ENCODE results near the gene LEPROT.

The LEPROT gene

DNA sequence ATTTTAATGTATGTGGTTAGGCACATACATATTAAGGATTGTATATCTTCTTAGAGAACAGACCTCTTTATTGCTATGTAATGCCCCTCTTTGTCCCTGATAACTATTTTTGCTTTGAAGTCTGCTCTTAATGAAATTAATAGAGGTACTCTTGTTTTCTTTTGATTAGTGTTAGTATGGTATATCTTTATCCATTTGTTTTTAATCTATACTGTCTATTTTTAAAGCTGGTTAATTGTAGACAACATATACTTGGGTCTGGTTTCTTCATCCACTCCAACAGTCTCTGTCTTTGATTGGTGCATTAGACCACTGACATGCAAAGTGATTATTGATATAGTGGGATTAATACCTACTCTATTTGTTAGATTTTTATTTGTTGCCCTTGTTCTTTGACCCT is 36.0 kb downstream of the LEPROT start:
- Histone ChIP-seq H3K4me3 (ENCODE audit: insufficient read depth in 1 of 2, low read depth in 1 of 2, low read length in 2 of 2) (no peak overlapping the region), H3K27me3 (ENCODE audit: control insufficient read depth in 1 of 2, insufficient read depth in 1 of 2, low read length in 2 of 2) (no peaks in the 10 kb centered on the region), H4K91ac (ENCODE audit: low read length) (no peak overlapping the region), H3K4ac (ENCODE audit: low read depth in 1 of 2, low read length in 2 of 2) (no peak overlapping the region), H3K36me3 (ENCODE audit: control insufficient read depth in 1 of 2, insufficient read depth in 2 of 2, low read depth in 1 of 2, low read length in 2 of 2) (no peaks in the 10 kb centered on the region), H2BK12ac (ENCODE audit: low read length in 2 of 2) (no peak overlapping the region), H3K23ac (ENCODE audit: low read length in 2 of 2) (no peak overlapping the region), H3K4me1 (ENCODE audit: control insufficient read depth, insufficient read depth, low read depth, low read length) (peaks cover 2% of the 10 kb centered on the region), H3K9me3 (ENCODE audit: control insufficient read depth, low read length) (peaks cover 4% of the 10 kb centered on the region), H3K4me2 (ENCODE audit: low read length, poor library complexity, severe bottlenecking) (no peak overlapping the region), H2AK5ac (ENCODE audit: low read length, severe bottlenecking) (no peak overlapping the region), H2BK5ac (ENCODE audit: low read depth, low read length, poor library complexity, severe bottlenecking) (no peak overlapping the region), H2BK120ac (ENCODE audit: low read depth, low read length) (no peak overlapping the region), H3K27ac (ENCODE audit: low read length, poor library complexity, severe bottlenecking) (no peak overlapping the region), H3K9ac (ENCODE audit: low read length) (no peak overlapping the region), H4K8ac (ENCODE audit: low read length) (no peak overlapping the region), H3K14ac (ENCODE audit: low read length in 2 of 2) (no peak overlapping the region), H2BK15ac (ENCODE audit: low read depth, poor library complexity, severe bottlenecking) (no peak overlapping the region), H2AFZ (ENCODE audit: low read depth, low read length) (no peak overlapping the region), H3K18ac (ENCODE audit: low read depth in 1 of 2, low read length in 2 of 2) (no peak overlapping the region), H3K79me1 (replicated peaks; ENCODE audit: low read length, poor library complexity, severe bottlenecking) (peaks cover 8% of the 10 kb centered on the region)
- DNase-seq, result no peak

DNA sequence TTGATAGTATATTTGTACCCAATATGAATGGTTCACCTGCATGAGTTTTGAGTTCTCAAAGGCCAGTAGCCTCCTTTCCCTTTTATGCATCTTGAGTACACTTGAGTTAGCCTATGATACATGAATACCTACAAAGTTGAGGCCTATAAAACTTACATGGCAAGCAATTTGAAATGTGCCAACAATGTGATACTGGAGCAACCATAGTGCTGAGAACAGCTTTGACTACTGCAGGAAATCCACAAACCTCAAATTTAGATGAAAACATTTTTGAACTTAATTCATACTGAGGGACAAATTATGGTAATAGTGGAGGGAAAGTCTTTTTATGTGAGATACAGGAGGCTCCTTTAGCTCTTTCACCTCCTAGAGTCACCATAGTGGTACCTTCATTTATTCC is 37.4 kb downstream of the LEPROT start:
- Histone ChIP-seq H2BK5ac (ENCODE audit: low read depth, low read length, poor library complexity, severe bottlenecking) (no peak overlapping the region), H3K9me3 (ENCODE audit: control insufficient read depth, low read length) (peaks cover 4% of the 10 kb centered on the region), H3K4me2 (ENCODE audit: low read length, poor library complexity, severe bottlenecking) (no peak overlapping the region), H3K23ac (ENCODE audit: low read length in 2 of 2) (no peak overlapping the region), H2AK5ac (ENCODE audit: low read length, severe bottlenecking) (no peak overlapping the region), H3K79me1 (replicated peaks; ENCODE audit: low read length, poor library complexity, severe bottlenecking) (peaks cover 12% of the 10 kb centered on the region), H4K91ac (ENCODE audit: low read length) (no peak overlapping the region), H3K36me3 (ENCODE audit: control insufficient read depth in 1 of 2, insufficient read depth in 2 of 2, low read depth in 1 of 2, low read length in 2 of 2) (no peaks in the 10 kb centered on the region), H3K14ac (ENCODE audit: low read length in 2 of 2) (no peak overlapping the region), H2BK15ac (ENCODE audit: low read depth, poor library complexity, severe bottlenecking) (no peak overlapping the region), H2BK12ac (ENCODE audit: low read length in 2 of 2) (no peak overlapping the region), H3K27me3 (ENCODE audit: control insufficient read depth in 1 of 2, insufficient read depth in 1 of 2, low read length in 2 of 2) (no peaks in the 10 kb centered on the region), H3K4me1 (ENCODE audit: control insufficient read depth, insufficient read depth, low read depth, low read length) (peaks cover 2% of the 10 kb centered on the region), H3K27ac (ENCODE audit: low read length, poor library complexity, severe bottlenecking) (no peak overlapping the region), H3K18ac (ENCODE audit: low read depth in 1 of 2, low read length in 2 of 2) (no peak overlapping the region), H4K8ac (ENCODE audit: low read length) (no peak overlapping the region), H2BK120ac (ENCODE audit: low read depth, low read length) (no peak overlapping the region), H3K4ac (ENCODE audit: low read depth in 1 of 2, low read length in 2 of 2) (no peak overlapping the region), H3K4me3 (ENCODE audit: insufficient read depth in 1 of 2, low read depth in 1 of 2, low read length in 2 of 2) (no peak overlapping the region), H2AFZ (ENCODE audit: low read depth, low read length) (no peak overlapping the region), H3K9ac (ENCODE audit: low read length) (no peak overlapping the region)
- no peak for DNase-seq

DNA sequence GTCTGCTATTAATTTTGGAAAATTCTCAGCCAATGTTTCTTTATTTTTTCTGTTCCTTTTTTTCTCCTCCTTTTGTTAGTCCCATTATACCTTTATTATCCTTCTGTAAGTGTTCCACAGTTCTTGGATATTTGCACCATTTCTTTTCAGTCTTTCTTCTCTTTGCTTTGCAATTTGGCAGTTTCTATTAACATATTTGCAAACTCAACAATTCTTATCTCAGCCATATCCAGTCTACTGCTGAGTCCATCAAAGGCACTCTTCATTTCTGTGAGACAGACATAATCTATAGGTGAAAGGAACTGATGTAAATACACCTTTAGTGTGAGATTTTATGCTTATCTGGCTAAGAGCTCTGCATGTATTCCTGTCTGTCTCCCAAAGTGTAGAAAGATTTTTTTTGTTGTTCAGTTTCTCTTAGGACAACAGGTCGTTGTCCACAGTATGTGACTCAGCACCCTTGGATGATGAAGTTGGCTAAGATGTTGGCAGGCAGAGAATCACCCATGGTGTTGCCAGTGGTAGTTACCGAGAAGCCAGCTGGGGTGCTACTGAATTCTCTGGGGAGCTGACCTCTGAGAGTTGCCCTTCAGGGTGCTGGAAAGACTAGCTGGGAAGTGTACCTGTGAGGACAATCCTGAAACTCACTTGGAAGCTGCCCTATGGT is 38.4 kb downstream of the LEPROT start:
- Histone ChIP-seq H3K4me3 (ENCODE audit: insufficient read depth in 1 of 2, low read depth in 1 of 2, low read length in 2 of 2) (no peak overlapping the region), H4K91ac (ENCODE audit: low read length) (no peak overlapping the region), H3K4ac (ENCODE audit: low read depth in 1 of 2, low read length in 2 of 2) (no peak overlapping the region), H3K9me3 (ENCODE audit: control insufficient read depth, low read length) (peaks cover 4% of the 10 kb centered on the region), H3K27ac (ENCODE audit: low read length, poor library complexity, severe bottlenecking) (no peak overlapping the region), H3K9ac (ENCODE audit: low read length) (no peak overlapping the region), H3K14ac (ENCODE audit: low read length in 2 of 2) (no peak overlapping the region), H3K36me3 (ENCODE audit: control insufficient read depth in 1 of 2, insufficient read depth in 2 of 2, low read depth in 1 of 2, low read length in 2 of 2) (no peaks in the 10 kb centered on the region), H2BK15ac (ENCODE audit: low read depth, poor library complexity, severe bottlenecking) (no peak overlapping the region), H2AK5ac (ENCODE audit: low read length, severe bottlenecking) (no peak overlapping the region), H2BK120ac (ENCODE audit: low read depth, low read length) (no peak overlapping the region), H2BK12ac (ENCODE audit: low read length in 2 of 2) (peak overlapping the region in 1 of 2 experiments; percentile 8), H3K4me1 (ENCODE audit: control insufficient read depth, insufficient read depth, low read depth, low read length) (peaks cover 2% of the 10 kb centered on the region), H2AFZ (ENCODE audit: low read depth, low read length) (no peak overlapping the region), H3K23ac (ENCODE audit: low read length in 2 of 2) (no peak overlapping the region), H3K79me1 (replicated peaks; ENCODE audit: low read length, poor library complexity, severe bottlenecking) (peaks cover 12% of the 10 kb centered on the region), H4K8ac (ENCODE audit: low read length) (no peak overlapping the region), H3K4me2 (ENCODE audit: low read length, poor library complexity, severe bottlenecking) (no peak overlapping the region), H2BK5ac (ENCODE audit: low read depth, low read length, poor library complexity, severe bottlenecking) (no peak overlapping the region), H3K18ac (ENCODE audit: low read depth in 1 of 2, low read length in 2 of 2) (peak overlapping the region in 1 of 2 experiments; percentile 31), H3K27me3 (ENCODE audit: control insufficient read depth in 1 of 2, insufficient read depth in 1 of 2, low read length in 2 of 2) (no peaks in the 10 kb centered on the region)
- no peak for DNase-seq
- WGBS, result 84% methylated on average over 2 of the region's 2 CpGs

DNA sequence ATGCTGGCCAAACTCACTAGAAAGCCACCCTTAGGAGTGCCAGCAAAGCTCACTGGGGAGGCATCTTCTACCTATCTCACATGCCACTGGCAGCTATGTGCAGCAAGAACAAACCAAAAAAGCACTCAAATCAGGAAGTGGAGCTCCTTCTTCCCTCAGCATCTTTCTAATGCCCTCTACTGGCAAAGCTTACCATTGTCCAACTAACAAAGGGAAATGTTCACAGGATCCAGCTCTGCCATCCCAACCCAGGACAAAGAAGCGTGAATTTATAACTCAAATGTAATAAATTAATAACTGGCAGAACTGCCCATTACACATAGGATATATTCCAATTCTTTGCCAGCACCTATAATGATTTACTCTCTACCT is 38.9 kb downstream of the LEPROT start:
- Histone ChIP-seq H3K36me3 (ENCODE audit: control insufficient read depth in 1 of 2, insufficient read depth in 2 of 2, low read depth in 1 of 2, low read length in 2 of 2) (no peaks in the 10 kb centered on the region), H4K8ac (ENCODE audit: low read length) (no peak overlapping the region), H3K27me3 (ENCODE audit: control insufficient read depth in 1 of 2, insufficient read depth in 1 of 2, low read length in 2 of 2) (no peaks in the 10 kb centered on the region), H3K4me2 (ENCODE audit: low read length, poor library complexity, severe bottlenecking) (no peak overlapping the region), H2BK15ac (ENCODE audit: low read depth, poor library complexity, severe bottlenecking) (no peak overlapping the region), H3K9me3 (ENCODE audit: control insufficient read depth, low read length) (peaks cover 4% of the 10 kb centered on the region), H4K91ac (ENCODE audit: low read length) (no peak overlapping the region), H3K4me3 (ENCODE audit: insufficient read depth in 1 of 2, low read depth in 1 of 2, low read length in 2 of 2) (no peak overlapping the region), H3K4me1 (ENCODE audit: control insufficient read depth, insufficient read depth, low read depth, low read length) (peaks cover 2% of the 10 kb centered on the region), H3K79me1 (replicated peaks; ENCODE audit: low read length, poor library complexity, severe bottlenecking) (peaks cover 12% of the 10 kb centered on the region), H3K23ac (ENCODE audit: low read length in 2 of 2) (no peak overlapping the region), H3K18ac (ENCODE audit: low read depth in 1 of 2, low read length in 2 of 2) (peak overlapping the region in 1 of 2 experiments; percentile 31), H3K9ac (ENCODE audit: low read length) (no peak overlapping the region), H2BK12ac (ENCODE audit: low read length in 2 of 2) (peak overlapping the region in 1 of 2 experiments; percentile 8), H2BK120ac (ENCODE audit: low read depth, low read length) (no peak overlapping the region), H3K27ac (ENCODE audit: low read length, poor library complexity, severe bottlenecking) (no peak overlapping the region), H3K14ac (ENCODE audit: low read length in 2 of 2) (no peak overlapping the region), H2AFZ (ENCODE audit: low read depth, low read length) (no peak overlapping the region), H2AK5ac (ENCODE audit: low read length, severe bottlenecking) (no peak overlapping the region), H3K4ac (ENCODE audit: low read depth in 1 of 2, low read length in 2 of 2) (no peak overlapping the region), H2BK5ac (ENCODE audit: low read depth, low read length, poor library complexity, severe bottlenecking) (no peak overlapping the region)
- WGBS, result 96% methylated on average over 1 of the region's 1 CpG
- peak; percentile 37 for DNase-seq
